ENCODE measurements around the gene TSHZ3. TPM values are rescaled to one million over a fixed set of nuclear protein-coding genes. Genes with fewer than 3 reads are reported as not detected.

Gene TSHZ3
- total RNA-seq, 1 experiment from 2014 or later: 0.05 TPM

GRCh38 chr19:31352782-31353651 lies 3.8 kb upstream of the TSHZ3 start:
- Histone ChIP-seq H3K4me3 (replicated peaks in 1 of 2; ENCODE audit: low read depth in 1 of 2, low read length in 2 of 2) (no peak overlapping the region), H3K9ac (ENCODE audit: low read length) (no peak overlapping the region), H4K20me1 (ENCODE audit: insufficient read depth) (no peaks in the 10 kb centered on the region), H3K27me3 (ENCODE audit: insufficient read depth, low read length) (no peaks in the 10 kb centered on the region), H3K79me2 (ENCODE audit: insufficient read depth, low read length) (no peaks in the 10 kb centered on the region), H3K9me2 (ENCODE audit: insufficient read depth) (no peaks in the 10 kb centered on the region), H3K27ac (ENCODE audit: low read depth, low read length) (no peak overlapping the region), H3K4me1 (ENCODE audit: control insufficient read depth in 1 of 2, insufficient read depth in 2 of 2, low read length in 2 of 2) (no peaks in the 10 kb centered on the region), H3K4me2 (ENCODE audit: low read length) (no peak overlapping the region), H3K36me3 (ENCODE audit: control insufficient read depth in 1 of 2, insufficient read depth in 2 of 2, low read length in 2 of 2) (no peaks in the 10 kb centered on the region), H2AFZ (ENCODE audit: low read depth, low read length, poor library complexity, severe bottlenecking) (no peak overlapping the region), H3K9me3 (ENCODE audit: control insufficient read depth in 1 of 2, insufficient read depth in 1 of 2, low read depth in 1 of 2, low read length in 2 of 2) (peaks cover 3 to 7% of the 10 kb centered on the region in 2 experiments; a peak in 2 of 4 replicates)
- no TSS peak for BruUV-seq (replicated peaks)
- ATAC-seq (no peak), DNase-seq (ENCODE audit: low read depth, low spot score) (no peak)
- ChIA-PET RAD21 (ENCODE audit: low non-redundant PET in 1 of 2, low total read pairs in 2 of 2, uncharacterized antibody in 2 of 2, unreplicated experiment in 2 of 2) (no interaction called here), POLR2A (no interaction called here), CTCF (no interaction called here)
- intact Hi-C loops (cut with micrococcal nuclease): no loop called here
- no peak for TF ChIP-seq SRF (IDR thresholded peaks at IDR 0.05; ENCODE audit: low read depth)
- TF ChIP-seq YY1 (IDR thresholded peaks at IDR 0.05; ENCODE audit: extremely low read depth, insufficient replicate concordance, low read depth, low read length): no peak
- no peak for TF ChIP-seq TCF7L2 (IDR thresholded peaks at IDR 0.05; ENCODE audit: borderline replicate concordance, extremely low read depth, insufficient read depth, insufficient read length)
- TF ChIP-seq CEBPB (IDR thresholded peaks at IDR 0.05; ENCODE audit: low read depth): no peak
- no peak for TF ChIP-seq ATF3 (IDR thresholded peaks at IDR 0.05)
- no peak for TF ChIP-seq EZH2 (IDR thresholded peaks at IDR 0.05)
- TF ChIP-seq RAD21 (IDR thresholded peaks at IDR 0.05; ENCODE audit: low read depth): no peak
- TF ChIP-seq JUND (IDR thresholded peaks at IDR 0.05): no peak
- TF ChIP-seq ZNF274 (IDR thresholded peaks at IDR 0.05; ENCODE audit: low read depth, low read length): no peak
- TF ChIP-seq REST (IDR thresholded peaks at IDR 0.05; ENCODE audit: low read depth): no peak
- TF ChIP-seq CBX3 (IDR thresholded peaks at IDR 0.05; ENCODE audit: low read depth): no peak
- no peak for TF ChIP-seq EGR1 (IDR thresholded peaks at IDR 0.05; ENCODE audit: low read depth)

All from HCT116 (cell line).